ENCODE measurements around the gene MYO3B.

MYO3B gene

DNA sequence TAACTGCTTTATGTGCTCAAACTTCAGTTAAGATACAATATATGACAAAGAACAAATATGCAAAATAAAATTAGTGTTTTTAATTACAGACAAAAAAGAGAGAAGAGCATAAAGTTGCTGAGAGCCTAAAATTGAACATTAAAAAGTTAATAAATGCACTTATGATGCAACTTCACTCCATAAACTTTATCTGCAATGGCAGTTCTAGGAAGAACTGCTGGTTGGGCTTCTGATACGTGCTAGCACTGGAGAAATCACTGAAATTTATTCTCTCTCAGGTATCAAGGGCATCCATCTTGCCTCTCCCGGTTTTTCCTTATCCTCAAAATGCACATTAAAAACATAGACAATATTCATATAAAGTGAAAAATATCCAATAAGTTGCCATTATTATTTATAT lies 35.7 kb downstream of the MYO3B start:
- no peak for DNase-seq

DNA sequence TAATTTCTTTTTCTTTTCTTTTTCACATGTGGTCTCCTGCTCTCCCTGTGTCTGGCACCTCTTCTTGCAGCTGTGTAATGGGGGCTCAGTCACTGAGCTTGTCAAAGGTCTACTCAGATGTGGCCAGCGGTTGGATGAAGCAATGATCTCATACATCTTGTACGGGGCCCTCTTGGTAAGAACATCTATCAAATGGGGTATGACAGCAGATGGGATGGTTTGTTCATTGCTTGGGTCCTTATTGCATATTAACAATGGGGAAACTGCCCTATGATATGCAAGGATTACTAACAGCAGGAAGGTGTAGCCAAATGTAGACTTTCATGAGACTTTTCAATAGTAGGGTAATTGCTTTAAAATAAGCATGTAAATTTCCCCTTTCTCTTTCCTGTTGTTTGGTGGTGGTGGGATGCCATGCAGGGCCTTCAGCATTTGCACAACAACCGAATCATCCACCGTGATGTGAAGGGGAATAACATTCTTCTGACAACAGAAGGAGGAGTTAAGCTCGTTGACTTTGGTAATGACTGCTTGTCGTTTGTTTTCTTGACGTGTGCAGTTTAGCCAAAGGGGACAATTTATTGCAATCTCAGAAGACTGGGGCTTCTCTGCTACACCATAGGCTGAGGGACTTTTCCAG lies 36.5 kb downstream of the MYO3B start:
- DNase-seq: no peak

DNA sequence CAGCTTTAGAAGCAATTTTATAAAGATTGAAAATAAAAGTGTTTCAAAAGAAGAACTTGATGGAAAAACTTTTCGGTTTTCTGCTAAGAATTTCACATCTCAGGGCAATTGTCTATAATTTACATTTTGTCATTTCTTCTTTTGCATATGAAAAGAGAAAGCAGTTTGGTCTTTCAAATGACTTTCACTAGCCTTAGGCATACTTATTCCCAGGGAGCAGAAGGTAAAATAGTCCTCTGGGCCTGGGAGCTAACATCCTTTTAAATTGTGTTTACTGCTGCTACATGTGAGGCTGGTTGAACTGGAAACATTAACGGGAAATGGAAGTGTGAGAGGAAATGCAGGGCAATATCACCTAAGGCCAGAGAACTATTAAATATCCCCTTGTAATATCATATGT lies 37.1 kb downstream of the MYO3B start:
- no peak for DNase-seq

DNA sequence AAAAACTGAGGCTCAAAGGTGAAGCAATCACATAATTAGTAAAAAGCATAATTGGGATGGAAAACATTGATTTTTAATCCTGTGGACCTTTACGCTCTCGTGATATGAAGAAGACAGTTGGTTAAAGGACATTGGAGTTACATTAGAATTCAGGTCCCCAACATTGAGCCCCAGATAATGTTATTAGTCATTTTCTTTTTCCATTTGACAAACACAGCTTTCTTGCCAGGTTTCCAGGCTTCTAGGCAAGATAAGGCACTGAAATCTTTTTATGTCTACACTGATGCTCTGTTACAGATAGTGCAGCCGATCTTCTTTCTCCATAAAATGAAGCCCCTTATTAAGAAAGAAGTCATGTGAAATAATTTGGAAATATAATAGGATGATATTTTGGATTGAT lies 38.5 kb downstream of the MYO3B start:
- no peak for DNase-seq

DNA sequence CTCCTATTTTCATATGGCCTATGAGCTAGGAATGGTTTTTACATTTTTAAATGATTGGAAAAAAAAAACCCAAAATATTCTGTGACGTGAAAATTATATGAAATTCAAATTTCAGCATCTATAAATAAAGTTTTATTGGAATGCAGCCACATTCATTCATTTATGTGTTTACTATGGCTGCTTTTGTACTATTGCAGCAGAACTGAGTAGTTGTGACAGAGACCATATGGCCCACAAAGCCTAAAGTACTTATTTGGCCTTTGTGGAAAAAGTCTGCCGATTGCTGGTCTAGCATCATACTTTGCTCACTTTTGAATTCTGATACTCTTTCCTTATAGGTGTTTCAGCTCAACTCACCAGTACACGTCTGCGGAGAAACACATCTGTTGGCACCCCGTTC lies 39.0 kb downstream of the MYO3B start:
- no peak for DNase-seq

DNA sequence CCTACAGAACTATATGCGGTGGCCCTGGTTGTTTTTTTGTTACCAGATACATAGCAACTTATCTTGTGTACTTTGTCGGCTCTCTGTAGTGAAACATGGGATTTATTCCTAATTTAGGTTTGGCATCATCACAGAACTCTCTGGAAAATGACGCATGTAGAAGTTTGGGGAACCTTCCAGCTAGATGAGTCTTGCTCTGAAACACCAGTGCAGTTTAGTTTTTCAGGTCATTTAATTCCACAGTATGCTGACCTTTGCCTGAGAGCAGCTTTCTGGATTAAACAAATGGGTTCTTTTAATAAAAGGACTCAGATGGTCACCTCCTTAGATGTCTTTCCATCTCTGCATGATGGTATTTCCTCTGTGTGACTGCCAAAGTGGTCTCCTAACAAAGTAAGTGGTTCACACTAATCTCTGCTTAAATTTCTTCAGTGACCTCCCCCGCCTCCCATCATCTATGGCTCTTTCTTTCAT lies 39.9 kb downstream of the MYO3B start:
- DNase-seq: no peak

DNA sequence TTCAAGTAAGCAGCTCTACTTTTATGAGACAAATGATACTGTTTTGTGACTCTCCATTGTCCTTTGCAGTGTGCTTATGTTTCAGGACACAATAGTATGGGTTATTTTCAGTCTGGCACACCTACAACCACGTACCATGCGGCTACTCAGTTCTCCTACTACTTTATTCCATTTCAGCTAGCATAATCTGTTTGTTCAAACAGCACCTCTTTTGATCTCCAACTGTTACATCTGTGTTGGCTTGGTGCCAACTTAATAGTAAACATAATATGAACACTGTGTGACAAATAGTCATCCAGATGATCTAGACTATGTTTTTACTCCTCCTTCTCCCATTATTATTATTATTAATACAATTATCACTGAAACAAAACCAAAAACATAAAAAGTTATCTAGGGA lies 40.5 kb downstream of the MYO3B start:
- DNase-seq: no peak

DNA sequence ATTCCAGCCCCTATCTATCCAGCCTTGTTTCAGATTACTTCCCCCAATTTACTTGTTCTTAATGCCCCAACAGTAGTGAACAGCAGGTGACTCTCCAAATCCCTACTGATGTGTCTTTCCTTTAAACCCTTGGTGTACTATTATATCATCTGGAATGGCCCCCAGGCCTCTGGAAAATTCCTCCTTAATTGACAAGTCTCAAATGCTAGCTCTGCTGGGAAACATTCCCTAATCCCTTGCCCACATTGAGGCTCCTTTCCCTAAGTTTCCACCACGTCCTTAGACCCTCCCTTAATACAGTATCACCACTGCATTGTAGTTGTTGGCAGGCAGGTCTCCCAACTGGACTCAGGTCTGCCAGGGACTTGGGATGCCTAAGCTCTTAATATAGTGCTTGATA lies 41.0 kb downstream of the MYO3B start:
- DNase-seq: no peak

DNA sequence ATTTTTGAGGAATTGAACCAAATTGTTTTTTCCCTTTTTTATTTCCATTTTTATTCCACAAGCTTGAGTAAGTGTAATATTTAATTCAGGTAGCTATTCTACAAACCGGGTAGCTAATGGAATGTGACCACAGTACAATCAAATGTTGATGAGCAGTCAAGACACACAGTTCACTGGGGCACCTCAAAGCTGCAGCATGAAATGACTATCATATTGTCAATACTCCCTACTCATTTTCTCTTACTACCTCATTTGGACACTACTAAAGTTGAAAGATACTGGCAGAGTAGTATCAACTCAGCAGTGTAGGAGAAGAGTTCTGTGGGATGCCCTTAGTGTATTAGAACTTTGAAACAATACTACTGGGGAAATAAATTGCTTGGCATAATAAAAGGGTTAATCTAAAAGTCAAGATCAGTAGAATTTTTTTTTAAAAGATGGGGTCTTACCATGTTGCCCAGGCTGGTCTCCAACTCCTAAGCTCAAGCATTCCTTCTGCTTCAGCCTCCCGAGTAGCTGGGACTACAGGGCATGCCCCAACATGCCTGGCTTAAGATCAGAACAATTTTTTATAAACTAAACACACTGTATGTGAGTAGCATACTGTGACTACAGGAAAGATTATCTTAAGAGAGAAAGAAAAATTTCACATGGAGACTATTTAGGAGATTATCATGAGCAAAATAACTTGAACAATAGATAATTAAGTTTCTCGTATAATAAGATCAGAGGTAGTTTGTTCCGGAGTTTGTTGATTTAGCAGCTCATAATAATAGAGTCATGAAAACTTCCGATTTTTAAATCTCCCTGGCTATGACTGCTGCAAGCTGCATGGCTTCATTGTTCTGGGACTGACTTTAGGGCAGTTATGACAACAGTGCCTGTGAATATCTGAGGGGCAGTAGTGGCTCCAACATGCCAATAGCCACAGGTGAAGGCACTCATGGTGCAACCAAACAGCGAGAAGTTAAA lies 43.7 kb downstream of the MYO3B start:
- DNase-seq: no peak

DNA sequence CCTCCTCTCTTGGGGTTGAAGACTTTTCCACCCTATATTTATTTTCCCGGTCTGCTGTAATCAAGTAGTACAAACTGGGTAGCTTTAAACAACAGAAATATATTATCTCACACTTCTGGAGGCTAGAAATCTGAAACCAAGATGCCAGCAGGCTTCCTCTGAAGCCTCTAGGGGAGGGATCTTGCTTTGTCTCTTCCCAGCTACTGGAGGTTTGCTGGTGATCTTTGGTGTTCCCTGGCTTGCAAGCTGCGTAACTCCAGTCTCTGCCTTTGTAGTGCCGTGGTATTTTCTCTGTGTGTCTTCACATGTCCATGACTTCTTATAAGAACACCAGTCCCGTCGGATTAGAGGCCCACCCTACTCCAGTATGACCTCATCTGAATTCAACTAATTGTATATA lies 44.4 kb downstream of the MYO3B start:
- no peak for DNase-seq

DNA sequence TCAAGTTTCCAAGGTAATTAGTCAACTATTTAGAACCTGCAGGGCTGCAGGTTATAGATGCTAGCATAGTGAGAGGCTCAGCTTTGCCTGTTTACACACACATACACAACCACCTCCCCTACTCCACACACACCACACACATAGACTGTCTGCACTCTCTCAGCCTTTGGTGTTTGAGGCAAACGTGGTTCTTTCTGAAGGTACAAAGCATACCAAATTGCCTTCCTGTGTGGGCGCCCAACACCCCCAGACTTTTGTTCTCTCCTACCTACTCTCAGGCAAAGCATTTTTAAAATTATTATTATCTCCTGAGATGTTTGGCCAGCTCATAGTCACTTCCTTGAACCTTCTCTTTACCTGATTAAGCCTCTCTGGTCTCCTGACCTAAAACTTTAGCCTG lies 44.9 kb downstream of the MYO3B start:
- DNase-seq: no peak

DNA sequence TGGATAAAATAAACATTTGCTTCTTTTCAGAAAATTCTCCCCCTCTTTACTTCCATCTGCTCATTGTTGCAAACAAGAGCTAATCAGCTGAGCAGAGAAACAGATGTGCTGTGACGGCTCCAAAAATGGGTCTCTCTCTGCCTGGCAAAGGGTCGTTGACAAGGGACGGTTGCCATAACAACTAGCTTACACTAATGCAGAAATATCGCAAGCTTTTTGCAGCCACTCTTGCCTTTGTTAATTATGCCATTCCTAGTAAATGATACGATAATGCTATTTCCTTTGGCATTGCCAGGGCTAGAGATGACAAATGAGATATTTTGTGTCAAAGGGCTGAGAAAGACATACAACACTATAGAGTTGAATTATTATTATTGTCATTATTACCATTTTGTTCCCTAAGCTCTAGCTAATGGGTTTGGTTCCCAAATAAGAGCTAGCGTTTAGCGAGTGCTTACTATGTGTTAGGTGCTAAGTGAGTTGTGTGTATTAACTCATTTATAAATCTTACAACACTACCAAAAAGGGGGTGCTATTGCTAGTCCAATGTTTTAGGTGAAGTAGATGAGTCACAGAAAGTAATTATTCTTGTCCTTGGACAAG lies 46.8 kb downstream of the MYO3B start:
- no peak for DNase-seq

DNA sequence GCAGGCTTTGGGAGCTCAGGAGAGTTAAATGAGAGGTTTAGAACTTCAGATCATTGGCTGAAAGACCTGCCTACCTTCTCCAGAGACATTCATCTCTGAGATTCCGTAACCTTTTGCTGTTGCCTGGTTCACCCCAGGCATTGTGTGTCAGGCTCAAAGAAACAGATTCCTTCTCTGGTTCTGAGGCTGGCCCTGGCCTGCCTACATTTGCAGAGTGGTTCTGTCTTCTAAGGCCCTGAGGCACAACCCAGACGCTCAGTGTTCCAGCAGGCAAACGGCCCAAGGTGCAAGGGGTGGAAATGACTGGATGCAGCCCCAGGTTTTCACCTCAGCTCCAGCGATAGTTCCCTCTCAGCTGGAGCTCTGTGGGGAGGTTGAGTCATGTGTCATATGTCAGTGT lies 48.3 kb downstream of the MYO3B start:
- no peak for DNase-seq

DNA sequence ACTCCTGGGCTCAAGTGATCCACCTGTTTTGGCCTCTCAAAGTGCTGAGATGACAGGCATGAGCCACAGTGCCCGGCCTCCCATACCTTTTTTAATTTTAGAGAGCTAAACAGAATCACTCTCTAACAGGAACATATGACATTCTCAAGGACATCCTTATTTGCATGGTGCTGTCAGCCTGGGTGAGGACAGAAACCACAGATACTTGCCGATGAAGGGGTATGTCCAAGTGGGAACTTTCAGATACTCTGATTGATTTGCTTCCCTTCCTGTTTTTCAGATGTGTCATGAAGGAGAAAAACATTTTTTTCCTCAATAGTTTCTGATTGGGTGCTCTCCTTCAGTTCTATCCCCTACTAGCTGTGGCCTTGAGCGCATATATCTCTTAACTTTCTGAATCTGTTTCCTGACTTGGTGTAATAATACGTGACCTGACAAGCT lies 49.6 kb downstream of the MYO3B start:
- no peak for DNase-seq

DNA sequence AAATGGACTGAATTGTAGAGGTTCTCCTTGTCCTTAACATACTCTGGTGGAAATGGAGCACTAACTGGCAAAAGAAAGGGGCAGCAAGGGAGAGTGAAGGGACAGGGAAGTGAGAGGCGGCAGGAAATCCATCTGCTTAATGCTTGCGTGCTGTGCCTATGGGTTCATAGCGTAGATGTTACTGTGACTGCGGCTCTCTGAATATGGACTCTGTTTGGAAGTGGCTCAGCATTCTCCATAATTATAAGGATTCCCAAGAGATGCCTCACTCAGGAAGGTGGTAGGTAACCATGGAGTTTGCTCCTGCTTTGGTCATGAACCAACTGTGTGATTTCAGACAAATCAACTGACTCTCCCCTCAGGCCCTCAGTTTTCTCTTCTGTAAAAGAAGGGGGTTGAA lies 50.0 kb downstream of the MYO3B start:
- DNase-seq: peak; percentile 41

DNA sequence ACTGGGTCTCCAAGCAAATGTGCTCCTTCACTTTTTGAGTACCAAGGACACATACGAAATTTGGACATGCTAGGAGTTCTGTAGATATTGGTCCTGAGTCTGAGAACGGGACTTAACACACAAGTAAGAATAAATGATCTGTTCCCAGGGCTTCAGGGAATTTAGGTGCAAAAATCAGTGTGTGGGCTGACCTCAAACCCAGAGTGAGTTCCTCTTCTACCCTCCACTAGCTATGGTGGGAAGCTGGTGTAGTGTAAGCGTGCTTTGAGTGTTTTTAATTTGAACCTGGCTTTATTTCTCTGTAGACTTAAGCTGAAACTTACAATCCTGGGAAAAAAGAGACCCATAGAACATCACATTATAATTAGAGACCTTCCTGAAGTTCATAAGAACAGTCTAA lies 50.5 kb downstream of the MYO3B start:
- no peak for DNase-seq

DNA sequence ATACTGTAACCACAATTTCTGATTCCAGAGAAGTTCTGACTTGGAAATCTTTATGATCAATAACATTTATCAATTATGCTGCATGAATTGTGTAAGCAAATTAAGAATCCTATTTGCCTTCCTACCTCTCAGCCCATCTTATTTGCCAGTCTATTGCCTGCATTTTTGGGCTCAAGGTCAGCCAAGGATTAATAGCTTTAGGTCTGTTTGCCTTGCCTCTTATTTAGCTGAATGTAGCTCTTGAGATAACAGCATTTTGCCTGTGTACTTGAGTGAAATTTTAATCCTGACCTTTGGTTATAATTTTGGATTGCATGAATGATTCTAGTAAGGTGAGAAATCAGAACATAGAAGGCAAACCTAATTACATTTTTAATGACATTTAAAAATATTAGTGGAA lies 51.2 kb downstream of the MYO3B start:
- no peak for DNase-seq

DNA sequence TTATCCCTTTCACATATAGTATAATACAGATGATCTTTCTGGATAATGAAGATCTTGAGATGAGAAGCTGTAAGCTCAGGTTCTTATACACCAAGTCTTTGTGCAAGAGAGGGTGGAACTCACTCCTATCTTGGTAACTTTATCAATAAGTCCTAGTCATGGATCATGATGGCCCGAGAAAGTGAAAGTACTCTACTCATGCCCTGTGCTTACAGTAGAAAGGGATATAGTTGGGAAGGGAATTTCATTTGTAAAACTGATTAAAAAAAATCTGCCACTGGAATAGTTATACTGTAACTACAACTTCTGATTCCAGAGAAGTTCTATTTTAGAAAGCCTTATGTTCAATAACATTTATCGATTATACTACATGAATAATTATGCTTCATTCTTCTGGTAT lies 51.8 kb downstream of the MYO3B start:
- DNase-seq: no peak

DNA sequence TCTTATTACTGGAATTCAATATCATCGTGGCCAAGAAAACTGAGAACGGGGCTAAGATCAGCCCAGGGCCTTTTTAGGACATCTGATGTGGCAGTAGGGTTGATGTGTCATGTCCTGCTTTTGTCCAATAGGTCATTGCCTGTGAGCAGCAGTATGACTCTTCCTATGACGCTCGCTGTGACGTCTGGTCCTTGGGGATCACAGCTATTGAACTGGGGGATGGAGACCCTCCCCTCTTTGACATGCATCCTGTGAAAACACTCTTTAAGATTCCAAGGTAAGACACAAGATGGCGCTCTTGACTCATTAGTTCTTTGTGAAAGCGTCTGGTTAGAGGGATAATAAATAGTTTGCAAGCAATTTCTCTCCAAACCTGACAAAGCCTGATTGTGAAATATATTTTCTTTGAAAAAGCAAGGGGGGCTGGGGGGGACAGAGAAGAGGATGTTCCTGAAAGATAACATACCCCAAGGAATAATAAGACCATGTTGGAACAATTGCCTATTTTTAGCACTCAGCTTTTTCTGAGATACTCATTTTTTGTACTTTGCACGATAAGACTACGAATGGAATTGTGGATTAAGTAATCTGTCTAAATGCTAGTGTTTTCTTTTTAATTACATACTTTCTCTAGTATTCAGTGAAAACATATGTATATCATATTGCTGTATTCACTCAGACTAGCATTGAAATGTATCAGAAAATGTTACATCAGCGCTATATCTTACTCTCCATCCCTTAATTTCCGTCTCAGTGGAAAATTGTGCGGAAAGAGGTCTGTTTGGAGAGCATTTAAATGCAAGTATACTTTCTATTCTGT lies 58.1 kb downstream of the MYO3B start:
- DNase-seq: peak; percentile 54

DNA sequence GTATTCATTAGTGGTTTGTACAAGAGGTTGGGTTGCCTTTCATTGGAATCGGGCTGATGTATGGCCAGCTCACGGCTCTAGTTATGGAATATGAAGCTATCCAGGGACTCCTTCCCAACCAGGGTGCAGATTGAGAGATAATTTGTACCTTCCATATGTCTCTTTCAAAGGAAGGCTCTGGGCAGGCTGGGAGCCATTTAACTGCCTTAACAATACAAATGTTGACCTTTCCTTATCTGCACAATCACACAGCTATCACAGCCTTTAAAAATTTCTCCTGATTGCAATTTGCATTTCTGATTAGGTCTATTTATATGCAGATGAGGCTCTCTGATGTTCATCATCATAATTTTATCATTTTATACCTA lies 58.7 kb downstream of the MYO3B start:
- no peak for DNase-seq

DNA sequence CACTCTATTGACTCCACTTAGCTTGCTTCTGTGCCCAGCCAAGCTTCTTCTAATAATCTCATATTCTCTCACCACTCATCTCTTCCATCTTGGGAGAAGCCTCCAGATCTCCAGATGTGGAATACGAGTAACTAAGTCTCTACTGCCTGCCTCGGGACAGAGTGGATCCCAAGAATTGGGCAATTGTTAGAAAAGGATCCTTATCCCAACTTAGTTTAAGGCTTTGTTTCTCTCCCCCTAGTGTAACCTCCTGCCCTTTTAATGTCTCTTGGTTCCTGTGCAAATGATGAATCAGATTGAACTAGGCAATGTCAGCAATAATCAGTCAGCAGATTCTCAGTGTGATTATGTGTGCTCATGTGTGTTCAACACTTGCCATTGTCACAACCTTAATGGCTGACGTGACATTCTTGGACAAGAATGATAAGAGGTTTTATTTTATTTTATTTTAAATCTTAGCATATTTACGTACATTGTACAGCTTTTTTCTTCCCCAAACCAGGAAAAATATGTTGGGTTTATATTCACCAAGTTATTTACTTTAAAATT lies 59.7 kb downstream of the MYO3B start:
- no peak for DNase-seq

DNA sequence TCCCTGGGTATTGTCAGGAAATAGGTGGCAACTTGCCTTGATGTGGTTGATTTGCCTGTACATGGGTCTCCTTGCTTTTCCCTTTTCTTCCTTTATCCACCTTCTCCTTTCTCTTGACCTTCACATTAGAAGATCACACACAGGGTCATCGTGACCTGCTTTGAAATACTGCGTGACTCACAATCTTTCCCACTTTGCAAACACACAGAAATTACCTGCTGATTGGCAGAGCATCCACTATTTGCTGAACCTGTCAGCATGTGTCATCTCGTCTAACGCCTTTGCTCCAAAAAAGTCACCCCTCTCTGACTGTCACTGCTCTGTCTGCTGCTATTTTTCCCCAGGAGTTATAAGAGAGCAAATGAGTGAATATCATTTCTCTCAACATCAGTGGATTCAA lies 60.8 kb downstream of the MYO3B start:
- no peak for DNase-seq

DNA sequence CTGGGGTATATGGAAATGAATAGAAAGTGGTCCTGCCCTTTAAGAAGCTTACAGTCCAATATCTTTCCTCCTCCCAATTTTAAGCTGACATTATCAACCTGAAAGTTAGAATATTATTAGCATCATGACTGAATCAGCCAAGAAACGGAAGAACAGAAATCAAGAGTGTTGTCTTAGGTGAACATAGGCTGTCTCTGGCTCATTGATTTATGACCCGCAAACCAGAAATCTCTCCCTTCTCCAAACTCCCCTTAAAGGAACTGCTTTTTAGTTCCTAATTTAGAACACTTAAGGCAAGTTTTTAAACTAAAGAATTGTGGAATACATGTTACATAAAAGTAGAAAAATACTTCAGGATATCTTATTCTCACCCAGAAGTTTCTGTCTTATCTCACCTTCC lies 62.7 kb downstream of the MYO3B start:
- no peak for DNase-seq
